ENCODE measurements around the gene RER1.
"Not testable (repeated sequence)": the region's sequence is repeated elsewhere in the genome, so short reads cannot be mapped to it uniquely, and the experiment has no call there.

Gene RER1

DNA sequence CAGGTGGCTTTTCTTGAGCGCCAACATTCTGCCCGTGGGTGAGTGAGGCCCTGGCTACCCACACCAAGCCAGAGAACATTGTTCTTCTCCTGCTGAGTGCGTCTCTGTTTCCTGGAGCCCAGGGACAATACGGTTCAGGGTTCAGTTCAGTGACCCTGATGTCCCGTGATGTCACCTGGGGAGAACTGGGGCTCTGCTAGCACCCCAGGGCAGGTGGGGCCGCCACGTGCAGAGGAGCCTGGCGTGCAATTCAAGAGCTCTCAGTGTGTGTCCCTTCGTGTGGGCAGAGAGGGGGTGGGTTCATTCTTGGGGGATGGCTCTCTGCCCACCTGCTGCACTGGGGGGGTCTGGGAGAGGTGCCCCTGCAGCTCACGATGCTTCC, 38.9 kb downstream of the RER1 start:
- DNase-seq = no peak

DNA sequence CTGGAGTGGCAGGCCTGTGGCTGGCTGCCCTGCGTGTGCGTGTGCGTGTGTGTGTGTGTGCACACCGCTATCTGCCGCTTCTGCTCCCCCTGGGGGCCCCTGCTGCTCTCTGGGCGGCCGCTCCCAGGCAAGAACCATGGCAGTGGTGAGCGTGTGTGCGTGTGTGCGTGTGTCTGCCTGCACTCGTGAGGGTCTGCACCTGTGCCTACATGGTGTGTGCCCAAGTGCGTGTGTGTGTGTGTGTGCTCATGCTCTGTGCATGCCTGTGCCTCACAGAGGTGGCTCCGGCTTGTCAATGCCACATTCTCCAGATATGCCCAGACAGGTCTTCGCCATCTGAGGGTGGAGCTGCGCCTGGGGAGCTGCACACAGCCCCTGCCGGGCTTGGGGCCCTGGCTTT, 39.5 kb downstream of the RER1 start:
- no peak for DNase-seq

DNA sequence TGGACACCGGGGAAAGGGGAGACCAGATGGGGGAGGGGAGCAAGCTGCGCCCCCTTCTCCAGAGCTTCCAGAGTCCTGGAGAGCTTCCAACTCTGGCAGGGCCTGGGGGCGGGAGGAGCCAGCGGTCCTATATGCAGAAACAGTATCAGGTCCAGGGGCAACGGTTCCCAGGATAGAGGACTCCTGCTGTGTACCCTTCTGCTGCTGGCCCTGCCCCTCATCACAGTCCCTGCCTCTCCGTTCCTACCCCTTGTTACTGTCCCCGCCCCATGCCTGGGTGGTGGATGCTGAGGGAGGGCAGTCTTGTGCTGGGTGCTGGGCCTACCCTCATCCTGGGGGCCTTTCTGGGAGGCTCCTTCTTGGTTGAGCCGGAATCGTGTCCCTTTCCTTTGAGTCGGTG, 39.9 kb downstream of the RER1 start:
- no peak for DNase-seq

DNA sequence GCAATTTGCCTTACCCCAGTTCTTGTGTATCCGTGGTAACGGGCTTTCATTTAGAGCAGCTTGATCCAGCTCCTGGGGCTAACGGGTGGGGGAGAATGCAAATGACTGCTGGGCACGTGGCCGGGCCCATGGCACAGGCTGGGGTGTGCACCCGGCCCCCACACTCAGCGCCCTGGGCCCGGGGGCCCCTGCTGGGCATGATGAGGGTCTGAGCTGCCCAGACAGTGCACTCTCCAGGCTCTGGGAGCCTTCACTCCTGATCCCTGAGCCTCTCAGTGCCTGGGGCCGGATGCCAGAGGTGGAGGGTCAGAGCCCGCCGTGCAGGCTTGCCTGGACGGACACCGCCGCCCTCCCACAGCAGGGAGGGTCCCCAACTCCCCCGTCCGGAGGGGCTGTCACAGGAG, 40.8 kb downstream of the RER1 start:
- DNase-seq = no peak

DNA sequence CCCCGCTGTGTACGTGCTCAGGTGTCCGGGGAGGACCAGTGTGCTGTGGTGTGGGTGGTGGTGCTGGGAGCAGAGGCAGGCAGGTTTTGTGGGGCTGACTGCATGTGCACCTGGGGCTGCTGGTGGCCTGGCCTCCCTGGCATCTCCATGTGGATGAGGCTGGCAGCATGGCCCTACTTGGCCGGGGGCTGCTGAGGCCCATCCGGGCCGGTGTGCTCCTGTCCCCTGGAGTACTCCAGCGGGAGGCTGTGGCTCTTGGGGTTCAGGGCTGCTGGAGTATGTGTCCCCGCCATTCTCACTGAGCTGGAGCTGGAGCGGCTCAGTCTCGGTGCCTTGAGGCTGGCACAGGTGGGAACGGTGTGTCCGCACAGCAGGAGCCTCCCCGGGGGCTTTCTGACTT, 41.6 kb downstream of the RER1 start:
- no peak for DNase-seq

DNA sequence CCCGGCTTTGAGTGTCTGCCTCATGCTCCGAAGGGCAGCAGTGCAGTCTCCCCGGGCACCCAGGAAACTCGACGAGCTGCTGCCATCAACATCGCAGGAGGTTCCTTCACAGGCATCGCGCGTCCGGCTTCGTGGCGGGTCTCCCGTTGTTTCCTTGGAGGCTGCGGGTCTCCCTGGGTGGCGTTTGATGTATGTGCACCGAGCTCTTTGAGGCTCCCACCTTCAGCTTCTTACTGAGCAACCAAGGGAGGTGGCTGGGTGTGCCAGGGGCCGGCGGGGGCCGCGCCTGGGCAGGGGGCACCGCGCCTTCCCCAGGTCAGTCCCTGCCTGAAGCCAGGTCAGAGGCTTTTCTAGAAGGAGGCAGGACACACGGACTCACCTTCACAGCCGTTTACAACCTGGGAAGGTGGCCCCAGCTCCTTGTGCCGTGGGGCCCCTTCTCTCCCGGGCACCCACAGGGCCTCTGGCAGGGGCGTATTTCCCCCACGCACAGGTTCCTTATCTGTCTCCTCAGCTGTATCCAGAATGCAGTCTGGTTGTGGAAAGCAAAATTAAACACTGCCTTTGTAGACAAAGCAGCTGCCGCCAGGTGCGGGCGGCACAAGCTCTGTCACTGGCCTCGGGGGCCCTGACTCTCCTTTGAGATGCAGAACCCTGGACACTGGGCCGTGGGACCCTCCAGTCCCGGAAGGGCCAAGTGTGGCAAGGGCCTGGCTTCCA, 42.5 kb downstream of the RER1 start:
- DNase-seq = no peak

DNA sequence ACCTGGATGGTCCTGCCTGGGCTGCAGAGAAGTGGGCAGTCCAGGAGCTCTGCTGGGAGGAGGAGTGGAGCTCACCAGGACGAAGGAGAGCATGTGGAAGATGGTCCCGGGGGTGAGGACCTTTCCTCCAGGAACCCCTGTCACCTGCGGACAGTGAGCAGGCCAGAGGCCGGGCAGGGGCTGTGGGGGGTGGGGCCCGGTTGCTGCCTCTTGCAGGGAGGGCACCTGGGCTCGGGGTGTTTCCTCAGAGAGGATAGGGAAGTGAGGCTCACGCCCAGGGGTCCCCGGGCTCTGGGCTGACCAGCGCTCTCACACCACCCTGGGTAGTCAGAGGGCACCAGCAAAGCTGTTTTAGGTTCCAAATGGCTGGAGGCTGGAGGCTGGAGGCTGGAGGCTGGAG, 43.5 kb downstream of the RER1 start:
- DNase-seq = no peak

DNA sequence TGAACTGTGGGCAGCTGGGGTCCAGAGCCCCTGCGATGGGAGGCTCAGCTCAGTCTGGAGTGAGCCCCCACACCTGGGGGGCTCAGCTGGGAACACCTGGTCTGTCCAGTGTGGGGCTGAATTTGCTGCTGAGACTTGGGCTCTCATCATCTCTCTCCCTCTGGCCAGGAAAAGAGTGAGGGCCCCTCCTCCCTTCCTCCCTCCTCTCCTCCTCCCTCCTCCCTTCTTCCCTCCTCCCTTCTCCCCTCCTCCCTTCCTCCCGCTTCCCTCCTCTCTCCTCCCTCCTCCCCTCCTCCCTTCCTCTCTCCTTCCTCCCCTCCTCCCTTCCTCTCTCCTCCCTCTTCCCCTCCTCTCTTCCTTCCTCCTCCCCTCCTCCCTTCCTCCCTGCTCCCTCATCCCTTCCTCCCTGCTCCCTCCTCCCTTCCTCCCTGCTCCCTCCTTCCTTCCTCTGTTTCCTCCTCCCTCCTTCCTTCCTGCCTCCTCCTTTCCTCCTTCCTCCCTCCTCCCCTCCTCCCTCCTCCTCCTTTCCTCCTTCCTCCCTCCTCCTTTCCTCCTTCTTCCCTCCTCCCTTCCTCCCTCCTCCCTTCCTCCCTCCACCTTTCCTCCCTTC, 44.2 kb downstream of the RER1 start:
- DNase-seq = no peak

DNA sequence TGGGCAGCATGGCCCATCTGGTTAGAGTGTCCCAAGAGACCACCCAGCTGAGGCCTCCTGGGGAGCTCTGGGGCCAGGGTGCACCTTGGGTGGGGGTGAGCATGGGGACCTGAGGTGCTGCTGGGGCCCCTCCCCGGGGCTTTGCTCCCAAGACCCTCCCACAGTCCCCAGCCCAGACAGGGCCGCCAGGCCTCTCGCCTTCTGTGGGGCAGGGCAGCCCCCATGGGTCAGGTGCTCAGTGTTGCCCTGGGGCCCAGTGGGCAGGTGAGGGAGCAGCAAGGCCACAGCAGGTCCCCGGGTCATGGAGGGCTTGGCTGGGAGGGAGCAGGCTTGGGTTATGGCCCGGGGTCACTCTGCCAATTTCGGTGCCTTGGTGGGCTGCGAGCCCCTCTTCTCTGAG, 45.2 kb downstream of the RER1 start:
- no peak for DNase-seq

DNA sequence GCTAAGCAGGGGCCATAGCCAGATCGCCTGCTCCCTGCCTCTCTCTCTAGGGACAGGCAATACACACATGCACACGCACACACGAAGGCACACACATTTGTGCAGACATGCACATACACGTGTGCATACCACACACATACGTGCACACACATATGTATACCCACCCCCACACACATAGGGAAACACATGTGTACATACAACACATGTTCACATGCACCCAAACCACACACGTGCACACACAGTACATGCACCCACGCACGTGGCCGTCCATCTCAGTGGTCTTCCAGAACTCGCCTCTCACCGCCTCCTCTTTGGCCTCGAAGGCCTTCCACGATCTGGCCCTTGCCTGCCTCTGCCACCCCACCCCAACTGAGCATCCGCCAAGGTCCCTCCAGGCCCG, 46.0 kb downstream of the RER1 start:
- DNase-seq = no peak

DNA sequence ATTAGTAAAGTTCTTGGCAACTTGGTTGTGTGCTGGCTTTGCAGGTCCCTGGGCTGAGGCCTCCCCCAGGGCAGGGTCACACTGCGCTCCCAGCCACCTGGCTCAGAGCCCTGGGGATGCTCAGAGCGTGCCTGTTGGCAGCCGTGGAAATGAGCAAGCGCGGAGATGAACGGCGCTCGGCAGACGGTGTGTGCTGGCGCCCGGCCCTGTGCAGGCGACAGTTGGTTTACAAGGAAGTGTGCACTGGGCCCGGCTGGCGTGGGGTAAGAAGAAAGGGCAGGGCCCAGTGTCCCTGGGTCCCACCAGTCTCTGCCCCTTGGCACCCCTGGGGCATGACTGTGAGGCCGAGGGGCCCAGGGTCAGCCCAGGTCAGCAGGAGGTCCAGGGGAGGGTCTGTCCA, 46.4 kb downstream of the RER1 start:
- no peak for DNase-seq

DNA sequence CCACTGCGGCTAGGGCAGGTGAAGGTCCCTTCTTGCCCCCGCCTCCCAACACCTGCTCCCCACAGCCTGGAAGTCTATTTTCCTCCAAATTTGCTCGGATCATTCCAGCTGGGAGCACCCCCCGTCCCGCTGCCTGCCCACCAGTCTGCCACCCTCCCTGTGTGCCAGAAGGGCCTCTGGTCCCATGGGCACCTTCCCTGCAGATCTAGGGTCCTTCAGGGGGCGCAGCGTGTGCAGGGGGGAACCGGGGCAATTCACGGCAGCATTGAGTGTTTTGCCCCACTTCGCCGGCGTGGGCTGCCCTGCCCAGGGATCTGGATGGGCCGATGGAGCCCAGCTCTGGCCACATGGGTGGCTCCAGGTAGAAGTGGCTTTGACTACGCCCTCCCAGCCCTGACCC, 47.0 kb downstream of the RER1 start:
- no peak for DNase-seq

DNA sequence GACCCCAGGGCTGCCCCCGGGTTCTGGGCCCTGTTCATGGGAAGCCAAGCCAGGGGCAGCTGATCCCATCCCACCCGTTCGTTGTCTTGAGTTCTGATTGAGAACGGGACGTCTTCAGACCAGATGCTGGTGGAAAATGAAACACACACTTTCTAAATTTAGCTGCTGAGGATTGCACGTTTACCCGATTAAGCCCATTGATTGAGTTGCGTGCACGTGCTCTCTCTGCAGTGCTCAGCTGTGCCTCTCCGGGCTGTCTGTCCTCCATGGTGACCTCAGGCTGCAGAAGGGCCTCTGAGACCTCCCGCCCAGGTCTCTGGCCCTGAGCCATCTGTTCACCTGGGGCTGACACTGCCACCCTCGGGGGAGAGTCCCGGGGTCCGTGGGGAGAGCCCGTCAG, 47.7 kb downstream of the RER1 start:
- no peak for DNase-seq

DNA sequence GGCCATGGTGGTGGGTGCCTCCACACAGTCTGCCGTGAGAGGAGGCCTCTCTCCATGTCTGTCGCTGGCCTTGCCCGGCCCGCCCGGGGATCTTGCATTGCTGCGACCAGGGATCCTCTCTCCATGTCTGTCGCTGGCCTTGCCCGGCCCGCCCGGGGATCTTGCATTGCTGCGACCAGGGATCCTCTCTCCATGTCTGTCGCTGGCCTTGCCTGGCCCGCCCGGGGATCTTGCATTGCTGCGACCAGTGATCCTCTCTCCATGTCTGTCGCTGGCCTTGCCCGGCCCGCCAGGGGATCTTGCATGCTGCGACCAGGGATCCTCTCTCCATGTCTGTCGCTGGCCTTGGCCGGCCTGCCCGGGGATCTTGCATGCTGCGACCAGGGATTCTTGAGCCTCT, 48.7 kb downstream of the RER1 start:
- DNase-seq = not testable (repeated sequence)

DNA sequence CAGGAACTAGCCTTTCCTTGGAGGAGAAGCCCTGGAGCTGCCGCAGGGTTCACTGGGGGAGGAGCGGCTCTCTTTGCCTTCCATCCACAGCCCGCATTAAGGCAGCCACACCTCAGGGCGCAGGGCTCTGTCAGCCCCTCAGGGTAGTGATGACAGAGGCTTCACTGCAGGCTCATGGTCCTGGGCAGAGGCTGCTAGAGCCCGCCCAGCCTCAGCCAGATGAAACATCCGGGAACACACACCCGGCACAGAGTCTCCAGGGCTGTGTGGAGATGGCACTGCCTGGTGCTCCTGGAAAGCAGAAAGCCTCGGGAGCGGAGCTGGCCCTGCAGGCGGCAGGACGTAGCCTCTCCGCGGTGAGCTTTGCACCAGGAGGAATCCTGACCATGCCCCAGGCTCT, 50.1 kb downstream of the RER1 start:
- DNase-seq = no peak

DNA sequence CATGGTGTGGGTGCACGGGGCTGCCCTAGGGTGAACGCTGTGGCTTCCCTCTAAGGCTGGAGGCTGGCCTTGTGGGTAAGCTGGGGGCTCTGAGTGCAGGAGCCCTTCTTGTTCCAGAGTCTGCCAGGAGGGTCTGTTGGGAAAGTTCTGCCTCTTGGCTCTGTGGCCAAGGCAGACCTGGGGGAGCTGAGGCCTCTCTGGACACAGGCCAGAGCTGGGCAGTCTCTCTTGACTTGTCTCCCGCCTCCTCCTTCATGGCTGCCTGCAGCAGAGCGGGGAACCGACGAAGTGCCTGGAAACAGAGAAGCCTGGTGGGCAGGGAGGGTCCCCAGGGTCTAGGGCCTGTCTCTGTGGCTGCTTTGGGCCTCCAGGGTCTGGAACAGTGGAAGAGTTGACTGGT, 51.0 kb downstream of the RER1 start:
- no peak for DNase-seq

DNA sequence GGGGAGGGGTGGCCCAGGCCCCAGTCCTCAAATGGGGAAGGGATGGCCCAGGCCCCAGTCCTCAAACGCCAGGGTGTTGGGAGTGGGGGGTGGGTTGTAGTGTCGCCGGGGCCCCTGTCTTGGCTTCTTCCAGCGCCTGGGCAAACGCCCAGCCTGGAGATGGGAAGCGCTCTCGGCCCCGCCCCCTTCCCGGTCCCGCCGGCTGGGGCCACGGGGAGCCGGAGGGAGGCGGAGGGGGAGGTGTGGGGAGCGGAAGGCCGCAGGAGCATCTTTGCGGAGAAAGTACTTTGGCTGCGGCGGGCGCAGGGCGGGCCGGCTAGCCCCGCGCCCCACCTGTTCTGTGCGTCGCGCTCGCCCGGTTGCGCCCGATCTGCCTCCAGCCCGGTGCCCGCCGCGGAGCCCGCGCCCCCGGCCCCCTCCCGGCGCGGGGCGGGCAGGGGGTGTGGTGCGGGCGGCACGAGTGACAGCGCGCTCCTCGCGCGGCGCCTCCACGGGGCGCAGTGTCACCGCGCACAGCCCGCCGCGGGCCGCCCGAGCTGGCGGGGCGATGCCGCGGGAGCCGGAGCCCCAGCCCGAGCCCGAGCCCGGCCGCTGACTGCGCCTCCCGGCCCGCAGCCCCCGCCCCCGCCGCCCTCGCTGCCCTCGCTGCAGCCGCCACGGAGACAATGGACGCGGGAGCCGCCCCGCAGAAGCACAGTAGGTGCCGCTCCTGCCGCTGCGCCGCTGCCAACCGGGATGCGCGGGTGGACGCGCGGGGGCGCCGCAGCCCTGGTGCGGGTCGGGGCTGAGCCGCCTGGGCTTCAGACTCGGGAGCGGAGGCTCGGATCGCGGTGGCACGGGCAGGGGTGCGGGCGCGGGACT, 51.9 kb downstream of the RER1 start:
- DNase-seq = no peak

DNA sequence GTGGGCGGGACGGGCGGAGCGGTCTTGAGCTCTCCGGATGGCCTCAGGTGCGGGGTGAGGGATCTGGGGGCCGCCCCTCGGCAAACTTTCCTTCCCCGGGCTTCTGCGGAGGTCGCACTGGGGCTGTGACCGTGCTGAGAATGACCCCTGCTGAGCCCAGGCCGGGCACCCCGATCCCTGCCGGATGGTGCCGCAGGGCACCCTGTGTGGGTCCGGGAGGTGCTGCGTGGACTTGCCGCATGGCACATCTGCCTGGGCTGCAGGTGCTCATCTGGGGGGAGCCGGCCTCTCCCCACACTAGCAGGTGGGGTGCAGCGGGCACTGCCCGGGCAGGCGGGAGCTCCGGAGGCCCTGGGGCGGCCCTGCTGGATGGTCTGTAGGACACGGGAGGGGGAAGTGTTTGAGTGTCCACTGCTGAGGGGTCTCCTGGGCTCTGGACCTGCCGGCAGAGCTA, 52.5 kb downstream of the RER1 start:
- no peak for DNase-seq

DNA sequence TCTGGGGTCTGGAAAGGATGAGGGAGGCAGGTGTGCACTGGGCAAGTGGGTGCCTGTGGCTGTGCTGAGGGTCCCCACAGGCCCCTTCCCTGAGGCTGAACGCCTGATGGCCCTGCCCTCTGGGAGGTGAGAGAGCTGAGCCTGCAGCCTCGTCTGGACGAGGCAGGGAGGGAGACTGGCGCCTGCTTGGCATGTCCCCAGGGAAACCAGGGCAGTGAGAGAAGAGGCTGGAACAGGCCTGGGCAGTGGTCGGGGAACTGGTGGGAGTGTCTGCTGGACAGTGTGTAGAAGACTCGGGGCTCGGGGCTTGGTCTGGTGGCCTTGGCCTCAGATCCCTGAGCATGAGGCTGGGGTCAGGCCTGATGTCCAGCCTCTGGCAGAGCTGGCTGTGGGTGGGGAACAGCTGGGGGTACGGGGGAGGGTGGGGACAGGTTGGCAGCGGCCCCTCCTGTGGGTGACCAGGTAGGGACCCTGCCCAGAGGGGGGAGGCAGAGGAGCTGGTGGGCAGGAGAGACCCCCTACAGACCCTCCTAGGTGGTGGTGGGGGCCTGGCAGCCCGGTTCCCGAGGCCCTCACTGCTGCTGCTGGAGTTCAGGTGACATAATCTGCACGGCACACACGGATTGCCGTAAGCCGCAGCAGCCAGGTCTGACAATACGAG, 53.7 kb downstream of the RER1 start:
- DNase-seq = no peak

DNA sequence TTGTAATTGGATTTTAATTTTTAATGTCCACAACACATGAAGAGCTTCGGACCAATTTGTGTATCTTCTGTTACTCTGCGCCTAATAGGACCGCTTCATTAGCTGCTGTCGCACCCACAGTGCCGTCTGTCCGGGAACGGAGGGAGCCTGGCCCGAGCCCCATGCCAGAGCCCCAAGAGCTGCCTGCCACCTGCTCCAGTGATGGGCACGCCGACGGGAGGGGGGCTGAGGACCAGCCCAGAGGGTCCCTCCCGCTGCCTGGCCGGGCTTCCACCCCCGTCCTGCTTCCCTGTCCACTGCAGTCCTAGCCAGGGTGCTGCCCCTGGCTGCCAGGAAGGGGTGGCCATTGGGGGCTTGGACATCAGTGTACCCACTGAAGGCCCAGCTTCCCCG, 54.2 kb downstream of the RER1 start:
- no peak for DNase-seq

DNA sequence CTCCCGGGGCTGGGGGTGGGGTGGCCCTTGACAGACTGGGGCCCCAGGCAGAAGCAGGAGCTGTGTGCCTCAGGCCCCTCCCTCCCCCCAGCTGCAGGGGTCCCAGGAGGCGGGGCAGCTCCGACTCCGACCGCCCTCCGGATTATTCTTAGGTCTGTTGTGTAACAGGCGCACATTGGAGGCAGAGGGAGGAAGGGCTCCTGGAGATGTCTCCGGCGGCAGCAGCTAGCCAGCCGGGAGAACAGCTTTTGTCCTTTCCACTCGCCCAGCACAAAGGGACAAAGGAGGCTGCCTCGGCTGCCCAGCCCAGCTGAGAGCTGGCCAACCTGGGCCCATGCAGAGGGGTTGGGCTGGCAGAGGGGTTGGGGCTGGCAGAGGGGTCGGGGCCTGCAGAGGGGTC, 54.8 kb downstream of the RER1 start:
- no peak for DNase-seq

DNA sequence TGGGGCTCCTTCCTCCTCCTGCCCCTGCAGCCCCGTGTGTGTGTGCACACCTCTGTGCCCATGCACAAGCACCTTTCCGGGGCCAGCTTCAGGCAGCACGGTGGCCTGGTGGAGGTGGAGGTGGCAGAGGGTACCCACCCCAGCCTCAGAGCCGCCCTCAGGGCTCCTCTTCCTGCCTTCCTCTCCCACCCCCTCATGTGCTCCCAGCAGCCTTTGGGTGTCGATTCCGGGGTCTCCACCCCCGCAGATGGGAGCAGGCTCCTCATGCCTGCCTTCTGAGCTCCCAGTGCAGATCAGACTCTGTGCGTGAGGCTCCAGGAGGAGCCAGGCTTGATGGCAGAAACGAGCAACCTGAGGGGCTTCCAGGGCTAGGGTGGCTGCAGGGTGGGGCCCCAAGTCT, 55.2 kb downstream of the RER1 start:
- no peak for DNase-seq

DNA sequence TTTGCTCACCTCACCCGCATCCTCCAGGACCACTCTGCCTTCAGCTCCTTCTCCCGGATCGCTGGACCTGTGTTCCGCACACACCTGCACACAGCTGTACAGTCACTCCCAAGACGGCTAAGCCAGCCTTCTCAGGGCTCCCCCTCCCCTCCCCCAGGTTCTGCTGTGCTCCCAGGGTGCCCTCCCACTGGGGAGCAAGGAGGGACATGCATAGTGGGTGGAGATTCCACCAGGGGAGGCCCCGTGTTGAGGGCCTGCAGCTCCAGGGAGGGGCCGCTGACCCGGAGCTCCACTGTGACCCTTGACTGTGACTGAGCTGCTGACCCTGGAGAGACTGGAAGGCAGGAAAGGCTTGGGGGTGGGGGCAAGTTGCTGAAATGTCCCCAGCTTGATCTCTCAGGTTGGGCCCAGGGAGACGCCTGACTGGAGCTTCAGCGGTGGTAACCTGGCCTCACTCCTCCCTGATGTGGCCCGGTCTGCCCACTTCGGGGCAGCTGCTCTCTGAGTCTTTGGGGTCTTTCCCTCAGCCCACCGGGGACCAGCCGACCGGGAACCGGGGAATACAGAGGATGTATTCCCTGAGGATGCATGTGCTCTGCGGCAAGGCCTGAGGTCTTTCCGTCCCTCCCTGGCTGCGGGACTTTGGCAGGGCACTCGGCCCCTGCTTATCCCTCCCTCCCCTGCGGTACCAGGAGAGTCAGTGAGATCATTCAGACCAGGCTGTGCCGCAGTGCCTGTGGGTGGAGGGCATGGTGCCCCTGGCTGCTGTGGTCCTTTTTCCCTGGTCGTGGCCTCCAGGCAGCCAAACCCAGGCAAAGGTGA, 55.8 kb downstream of the RER1 start:
- no peak for DNase-seq
